GM18867 (cell line): Measurements from ENCODE around the gene KRTAP15-1.

Experiments
- ATAC-seq: cut with Tn5 transposase; IDR thresholded peaks from one replicate; pipeline ENCODE4 v1.9.1; 2021; ENCODE audit warnings: mild to moderate bottlenecking, moderate library complexity; ENCODE audit not compliant: unreplicated experiment

KRTAP15-1 gene

GRCh38 chr21:30439975-30440374, at the start of gene KRTAP15-1:
Gene KRTAP15-1, plus strand, starts transcription at chr21:30440275. Its CDS starts 53 bp downstream, at chr21:30440328.
- ATAC-seq, result no peak

GRCh38 chr21:30391492-30392025, 48.5 kb upstream of the KRTAP15-1 start:
- ATAC-seq, result no peak

- no peak for ATAC-seq
Measured at GRCh38 chr21:30395731-30396130, 44.3 kb upstream of the KRTAP15-1 start, which contains the start of gene KRTAP13-1. Gene KRTAP13-1, plus strand, starts transcription at chr21:30396031. Its CDS starts 56 bp downstream, at chr21:30396087.

- ATAC-seq, result peak; percentile 89
Measured at GRCh38 chr21:30408782-30409494, 31.1 kb upstream of the KRTAP15-1 start.

- no peak for ATAC-seq
Measured at GRCh38 chr21:30415993-30416392, 24.1 kb upstream of the KRTAP15-1 start.

GRCh38 chr21:30425826-30426225, 14.2 kb upstream of the KRTAP15-1 start, which contains the start of gene KRTAP13-3:
Gene KRTAP13-3, minus strand, starts transcription at chr21:30425926. Its CDS starts 14 bp downstream, at chr21:30425912.
- no peak for ATAC-seq

GRCh38 chr21:30426731-30427130, 13.3 kb upstream of the KRTAP15-1 start:
- no peak for ATAC-seq

GRCh38 chr21:30430170-30430655, 9.9 kb upstream of the KRTAP15-1 start, which contains the start of gene KRTAP13-4:
Gene KRTAP13-4, plus strand, starts transcription at chr21:30430220. Its CDS starts 56 bp downstream, at chr21:30430276.
- ATAC-seq, result no peak

GRCh38 chr21:30434033-30434631, 5.9 kb upstream of the KRTAP15-1 start:
- ATAC-seq, result peak; percentile 95

- ATAC-seq, result no peak
Measured at GRCh38 chr21:30437010-30437565, 3.0 kb upstream of the KRTAP15-1 start.

- ATAC-seq, result no peak
Measured at GRCh38 chr21:30443226-30443625, 3.2 kb downstream of the KRTAP15-1 start.

GRCh38 chr21:30444204-30444603, 4.1 kb downstream of the KRTAP15-1 start:
- no peak for ATAC-seq

- ATAC-seq, result no peak
Measured at GRCh38 chr21:30447056-30447455, 7.0 kb downstream of the KRTAP15-1 start.

- no peak for ATAC-seq
Measured at GRCh38 chr21:30448514-30448913, 8.4 kb downstream of the KRTAP15-1 start.

GRCh38 chr21:30463713-30464112, 23.6 kb downstream of the KRTAP15-1 start:
- no peak for ATAC-seq

- ATAC-seq, result no peak
Measured at GRCh38 chr21:30468900-30469714, 29.0 kb downstream of the KRTAP15-1 start.

GRCh38 chr21:30478004-30478403, 37.9 kb downstream of the KRTAP15-1 start:
- no peak for ATAC-seq

GRCh38 chr21:30479259-30479658, 39.2 kb downstream of the KRTAP15-1 start:
- no peak for ATAC-seq

- no peak for ATAC-seq
Measured at GRCh38 chr21:30480145-30480544, 40.1 kb downstream of the KRTAP15-1 start, which contains the start of gene KRTAP19-1. Gene KRTAP19-1, minus strand, starts transcription at chr21:30480367. Its CDS starts 50 bp downstream, at chr21:30480317.

- no peak for ATAC-seq
Measured at GRCh38 chr21:30482130-30482529, 42.1 kb downstream of the KRTAP15-1 start.
